HG03571 (cell line): ENCODE results near the gene HNF1B.
"Not testable (repeated sequence)": the region's sequence is repeated elsewhere in the genome, so short reads cannot be mapped to it uniquely, and the experiment has no call there.

ENCODE experiments used
- ATAC-seq: cut with Tn5 transposase; IDR thresholded peaks from one replicate; pipeline ENCODE4 v1.9.1; 2021; ENCODE audit not compliant: unreplicated experiment

Gene HNF1B

GRCh38 chr17:37708008-37708615 is 36.7 kb downstream of the HNF1B start:
- ATAC-seq = no peak

- ATAC-seq = no peak
These were observed 38.4 kb downstream of the HNF1B start for GRCh38 chr17:37706446-37706845.

GRCh38 chr17:37702598-37702997 is 42.3 kb downstream of the HNF1B start:
- ATAC-seq = no peak

- no peak for ATAC-seq
These were observed 43.4 kb downstream of the HNF1B start for GRCh38 chr17:37701496-37701898.

- ATAC-seq = no peak
These were observed 44.0 kb downstream of the HNF1B start for GRCh38 chr17:37700881-37701280.

GRCh38 chr17:37699285-37699973 is 45.4 kb downstream of the HNF1B start:
- ATAC-seq = no peak

- ATAC-seq = no peak
These were observed 46.0 kb downstream of the HNF1B start for GRCh38 chr17:37698911-37699255.

- no peak for ATAC-seq
These were observed 46.5 kb downstream of the HNF1B start for GRCh38 chr17:37698132-37698910.

GRCh38 chr17:37697381-37697780 is 47.5 kb downstream of the HNF1B start:
- ATAC-seq = no peak

GRCh38 chr17:37696366-37696765 is 48.5 kb downstream of the HNF1B start:
- ATAC-seq = no peak

- no peak for ATAC-seq
These were observed 49.1 kb downstream of the HNF1B start for GRCh38 chr17:37695726-37696125.

- no peak for ATAC-seq
These were observed 50.1 kb downstream of the HNF1B start for GRCh38 chr17:37694734-37695133.

- ATAC-seq = no peak
These were observed 51.5 kb downstream of the HNF1B start for GRCh38 chr17:37693328-37693727.

- no peak for ATAC-seq
These were observed 53.1 kb downstream of the HNF1B start for GRCh38 chr17:37691807-37692206.

GRCh38 chr17:37689317-37689716 is 55.5 kb downstream of the HNF1B start:
- ATAC-seq = no peak

- ATAC-seq = no peak
These were observed 61.3 kb downstream of the HNF1B start for GRCh38 chr17:37683454-37683984.

- no peak for ATAC-seq
These were observed 62.9 kb downstream of the HNF1B start for GRCh38 chr17:37682007-37682406.

GRCh38 chr17:37679995-37680394 is 64.9 kb downstream of the HNF1B start:
- not testable (repeated sequence) for ATAC-seq

GRCh38 chr17:37678036-37678435 is 66.8 kb downstream of the HNF1B start:
- ATAC-seq = no peak

- ATAC-seq = no peak
These were observed 67.8 kb downstream of the HNF1B start for GRCh38 chr17:37677021-37677420.

- ATAC-seq = no peak
These were observed 68.5 kb downstream of the HNF1B start for GRCh38 chr17:37676115-37676925.
